NCI-H187 treated with DMSO at 0.1 percent for 48 hours (cell line): ENCODE data around the gene ABCA12.
"Not testable (repeated sequence)": the region's sequence is repeated elsewhere in the genome, so short reads cannot be mapped to it uniquely, and the experiment has no call there.

Source experiments
- DNase-seq: peaks from one replicate; lab custom pipeline; 2025; lab: John Stamatoyannopoulos, UW

Gene ABCA12, protein sequence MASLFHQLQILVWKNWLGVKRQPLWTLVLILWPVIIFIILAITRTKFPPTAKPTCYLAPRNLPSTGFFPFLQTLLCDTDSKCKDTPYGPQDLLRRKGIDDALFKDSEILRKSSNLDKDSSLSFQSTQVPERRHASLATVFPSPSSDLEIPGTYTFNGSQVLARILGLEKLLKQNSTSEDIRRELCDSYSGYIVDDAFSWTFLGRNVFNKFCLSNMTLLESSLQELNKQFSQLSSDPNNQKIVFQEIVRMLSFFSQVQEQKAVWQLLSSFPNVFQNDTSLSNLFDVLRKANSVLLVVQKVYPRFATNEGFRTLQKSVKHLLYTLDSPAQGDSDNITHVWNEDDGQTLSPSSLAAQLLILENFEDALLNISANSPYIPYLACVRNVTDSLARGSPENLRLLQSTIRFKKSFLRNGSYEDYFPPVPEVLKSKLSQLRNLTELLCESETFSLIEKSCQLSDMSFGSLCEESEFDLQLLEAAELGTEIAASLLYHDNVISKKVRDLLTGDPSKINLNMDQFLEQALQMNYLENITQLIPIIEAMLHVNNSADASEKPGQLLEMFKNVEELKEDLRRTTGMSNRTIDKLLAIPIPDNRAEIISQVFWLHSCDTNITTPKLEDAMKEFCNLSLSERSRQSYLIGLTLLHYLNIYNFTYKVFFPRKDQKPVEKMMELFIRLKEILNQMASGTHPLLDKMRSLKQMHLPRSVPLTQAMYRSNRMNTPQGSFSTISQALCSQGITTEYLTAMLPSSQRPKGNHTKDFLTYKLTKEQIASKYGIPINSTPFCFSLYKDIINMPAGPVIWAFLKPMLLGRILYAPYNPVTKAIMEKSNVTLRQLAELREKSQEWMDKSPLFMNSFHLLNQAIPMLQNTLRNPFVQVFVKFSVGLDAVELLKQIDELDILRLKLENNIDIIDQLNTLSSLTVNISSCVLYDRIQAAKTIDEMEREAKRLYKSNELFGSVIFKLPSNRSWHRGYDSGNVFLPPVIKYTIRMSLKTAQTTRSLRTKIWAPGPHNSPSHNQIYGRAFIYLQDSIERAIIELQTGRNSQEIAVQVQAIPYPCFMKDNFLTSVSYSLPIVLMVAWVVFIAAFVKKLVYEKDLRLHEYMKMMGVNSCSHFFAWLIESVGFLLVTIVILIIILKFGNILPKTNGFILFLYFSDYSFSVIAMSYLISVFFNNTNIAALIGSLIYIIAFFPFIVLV (N-terminal part only)

DNA sequence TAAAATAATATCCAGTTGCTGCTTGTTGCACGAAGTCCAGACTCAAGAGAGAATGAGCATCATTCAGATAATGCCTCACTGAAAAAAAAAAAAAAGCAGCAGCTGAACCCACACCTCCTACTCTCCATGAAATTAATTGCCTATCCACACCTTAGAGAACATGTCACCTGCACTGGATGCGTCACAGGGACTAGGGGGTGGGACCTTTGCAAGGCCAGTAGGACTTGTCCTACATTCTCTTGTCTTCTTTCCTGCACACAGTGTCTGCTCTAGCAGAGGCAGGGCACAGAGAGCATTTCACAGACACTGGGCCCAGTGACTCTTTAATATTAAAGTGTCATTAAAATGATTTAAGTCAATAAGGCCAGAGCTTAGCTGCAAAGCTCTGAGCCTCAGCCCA, at the start of gene ABCA12:
ABCA12 (minus strand) TSS at position 148 of the 400 bp plus-strand sequence. CDS start 418 bp downstream, outside the sequence.
- no peak for DNase-seq

DNA sequence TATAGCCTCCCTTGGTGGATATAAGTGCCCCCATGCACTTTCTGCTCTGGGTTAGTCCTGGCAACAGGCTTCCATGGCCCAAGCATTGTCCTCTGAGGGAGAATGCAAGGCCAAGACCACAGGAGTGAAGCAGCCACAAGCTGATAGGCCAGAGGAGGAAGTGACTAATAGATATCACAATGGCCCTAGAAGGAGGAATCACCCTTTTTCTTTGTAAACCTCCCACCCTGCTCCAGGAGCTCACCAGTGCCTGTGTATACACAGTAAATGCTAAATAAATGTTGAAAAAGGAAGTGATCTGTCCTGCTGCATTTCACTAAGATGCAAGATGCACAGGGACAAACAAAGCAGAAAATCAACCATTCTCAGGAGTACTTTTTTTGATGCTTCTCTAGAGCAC, 49.7 kb upstream of the ABCA12 start:
- no peak for DNase-seq

DNA sequence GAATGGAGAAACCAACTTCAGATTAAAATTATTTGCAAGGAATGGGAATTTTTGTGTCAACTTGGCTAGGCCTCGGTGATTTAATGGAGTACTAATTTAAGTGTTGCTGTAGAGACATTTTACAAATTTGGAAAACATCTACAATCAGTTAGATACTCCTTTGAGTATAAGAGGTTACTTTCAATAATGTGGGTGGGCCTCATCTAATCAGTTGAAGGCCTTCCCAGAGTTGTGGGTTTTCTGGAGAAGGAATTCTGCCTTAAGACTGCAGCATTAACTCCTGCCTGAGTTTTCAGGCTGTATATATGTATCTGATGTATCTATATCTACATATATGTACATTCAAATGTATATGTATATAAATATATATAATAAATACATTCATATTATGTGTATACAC, 47.6 kb upstream of the ABCA12 start:
- DNase-seq, result no peak

DNA sequence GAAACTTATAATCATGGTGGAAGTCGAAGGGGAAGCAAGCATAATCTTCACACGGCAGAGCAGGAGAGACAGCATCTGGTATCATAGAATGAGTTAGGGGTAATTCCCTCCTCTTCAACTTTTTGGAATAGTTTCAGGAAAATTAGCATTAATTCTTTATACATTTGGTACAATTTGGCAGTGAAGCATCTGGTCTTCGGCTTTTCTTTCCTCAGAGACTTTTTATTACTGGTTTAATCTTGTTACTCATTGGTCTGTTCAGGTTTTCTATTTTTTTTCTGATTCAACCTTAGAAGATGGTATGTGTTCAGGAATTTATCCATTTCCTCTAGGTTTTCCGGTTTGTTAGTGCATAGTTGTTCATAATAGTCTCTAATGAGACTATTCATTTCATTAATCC, 39.7 kb upstream of the ABCA12 start:
- DNase-seq, result no peak

DNA sequence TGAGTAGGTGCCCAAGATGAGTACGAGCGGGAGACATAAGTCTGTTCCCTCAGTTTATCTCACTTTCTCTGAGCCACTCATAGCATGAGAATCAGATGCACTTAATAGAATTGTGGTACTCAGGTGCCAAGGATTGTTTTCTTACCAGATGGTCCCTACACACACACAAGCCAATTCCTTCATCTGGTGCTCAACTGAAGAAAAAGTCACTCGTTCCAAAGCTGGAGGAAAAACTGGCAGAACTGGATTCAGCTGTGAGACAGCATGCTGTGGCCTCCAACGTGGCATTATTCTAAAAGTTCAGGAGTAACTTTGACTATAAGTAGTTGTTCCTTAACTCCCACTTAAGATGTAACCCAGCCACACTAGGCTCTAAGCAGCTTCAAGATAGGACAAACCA, 33.4 kb upstream of the ABCA12 start:
- no peak for DNase-seq

DNA sequence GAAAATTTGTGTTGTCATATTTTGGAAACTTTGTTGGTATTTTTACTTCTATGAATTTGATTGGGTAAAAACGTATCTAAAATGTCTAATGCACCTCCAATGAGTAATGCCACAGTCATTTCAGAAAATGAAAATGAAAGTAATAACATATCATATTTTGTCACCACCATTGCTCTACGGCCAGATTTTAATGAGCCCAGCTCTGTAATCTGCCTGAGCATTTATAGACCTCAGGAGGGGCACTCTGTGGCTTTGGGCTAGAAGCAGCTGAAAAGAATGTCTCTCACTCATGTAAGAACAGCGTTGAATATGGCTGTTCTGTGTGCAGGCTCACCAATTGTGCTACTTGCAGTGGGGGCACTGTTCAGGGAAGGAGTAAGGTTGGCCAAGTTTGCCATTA, 32.7 kb upstream of the ABCA12 start:
- DNase-seq, result no peak

DNA sequence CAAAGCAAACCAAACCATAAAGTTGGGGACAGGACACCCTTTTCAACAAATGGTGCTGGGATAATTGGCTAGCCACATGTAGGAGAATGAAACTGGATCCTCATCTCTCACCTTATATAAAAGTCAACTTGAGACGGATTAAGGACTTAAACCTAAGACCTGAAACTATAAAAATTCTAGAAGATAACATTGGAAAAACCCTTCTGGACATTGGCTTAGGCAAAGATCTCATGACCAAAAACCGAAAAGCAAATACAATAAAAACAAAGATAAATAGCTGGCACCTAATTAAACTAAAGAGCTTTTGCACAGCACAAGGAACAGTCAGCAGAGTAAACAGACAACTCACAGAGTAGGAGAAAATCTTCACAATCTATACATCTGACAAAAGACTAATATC, 28.1 kb upstream of the ABCA12 start:
- DNase-seq, result not testable (repeated sequence)

DNA sequence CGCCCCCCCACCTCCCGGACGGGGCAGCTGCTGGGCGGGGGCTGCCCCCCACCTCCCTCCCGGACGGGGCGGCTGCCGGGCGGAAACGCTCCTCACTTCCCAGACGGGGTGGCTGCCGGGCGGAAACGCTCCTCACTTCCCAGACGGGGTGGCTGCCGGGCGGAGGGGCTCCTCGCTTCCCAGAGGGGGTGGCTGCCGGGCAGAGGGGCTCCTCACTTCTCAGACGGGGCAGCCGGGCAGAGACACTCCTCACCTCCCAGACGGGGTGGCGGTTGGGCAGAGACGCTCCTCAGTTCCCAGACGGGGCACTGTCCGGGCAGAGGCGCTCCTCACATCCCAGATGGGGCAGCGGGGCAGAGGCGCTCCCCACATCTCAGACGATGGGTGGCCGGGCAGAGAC, 24.9 kb upstream of the ABCA12 start:
- DNase-seq, result not testable (repeated sequence)

DNA sequence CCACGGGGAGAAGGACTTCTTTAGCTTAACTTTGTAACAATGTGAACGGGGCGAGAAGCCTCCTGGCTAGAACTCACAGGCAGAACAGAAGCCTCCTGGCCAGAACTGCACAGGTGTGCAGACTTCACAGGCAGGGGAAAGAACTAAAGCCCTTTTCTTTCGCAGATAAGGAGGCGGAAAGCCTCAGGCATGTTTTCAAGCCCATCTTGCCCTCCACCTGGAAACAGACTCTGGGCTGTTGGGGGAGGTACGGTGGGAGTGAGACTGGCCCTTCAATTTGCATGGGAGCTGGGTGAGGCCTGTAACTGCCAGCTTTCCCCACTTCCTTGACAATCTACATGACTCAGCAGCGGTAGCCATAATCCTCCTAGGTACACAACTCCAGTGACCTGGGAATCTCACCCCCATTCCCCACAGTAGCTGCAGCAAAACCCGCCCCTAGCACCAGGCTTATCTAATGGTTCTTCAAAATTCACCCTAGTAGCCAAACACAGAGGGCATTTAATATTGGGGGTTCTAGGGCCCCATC, 22.9 kb upstream of the ABCA12 start:
- DNase-seq, result no peak

DNA sequence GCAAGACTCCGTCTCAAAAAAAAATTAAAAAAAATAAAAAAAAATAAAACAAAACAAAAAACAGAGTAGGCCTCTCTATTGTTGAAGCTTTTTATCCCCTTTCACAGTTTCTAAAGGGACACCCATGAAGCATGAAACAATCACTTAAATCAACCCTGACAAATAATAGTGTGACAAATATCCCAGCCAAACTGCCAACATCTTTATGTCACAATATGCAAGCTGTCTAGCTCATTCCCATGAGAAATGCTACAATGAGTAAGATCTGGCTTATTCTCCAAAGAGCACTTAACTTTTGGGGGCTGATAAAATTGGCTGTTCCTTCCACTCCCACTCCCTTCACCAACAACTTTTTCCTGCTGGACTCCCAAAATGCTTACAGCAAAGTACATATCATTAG, 21.7 kb upstream of the ABCA12 start:
- no peak for DNase-seq

DNA sequence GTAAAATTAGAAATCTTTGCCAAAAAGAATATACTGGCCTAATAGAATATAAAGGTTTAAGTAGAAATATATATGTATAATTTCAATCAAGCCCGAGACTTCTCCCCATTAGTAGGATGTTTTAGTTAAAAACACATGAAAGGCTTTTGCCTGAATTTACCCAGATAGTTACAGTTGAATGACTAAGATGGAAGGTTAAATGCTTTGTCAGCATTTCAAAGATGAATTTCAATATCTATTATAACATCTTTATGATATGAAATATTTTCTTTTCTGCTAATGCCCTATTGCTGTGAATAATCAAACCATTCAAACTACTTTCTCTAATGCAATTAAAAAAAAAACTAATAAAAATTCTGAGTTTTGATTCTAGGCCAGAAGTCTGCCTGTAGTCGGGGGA, 18.0 kb upstream of the ABCA12 start:
- DNase-seq, result no peak

DNA sequence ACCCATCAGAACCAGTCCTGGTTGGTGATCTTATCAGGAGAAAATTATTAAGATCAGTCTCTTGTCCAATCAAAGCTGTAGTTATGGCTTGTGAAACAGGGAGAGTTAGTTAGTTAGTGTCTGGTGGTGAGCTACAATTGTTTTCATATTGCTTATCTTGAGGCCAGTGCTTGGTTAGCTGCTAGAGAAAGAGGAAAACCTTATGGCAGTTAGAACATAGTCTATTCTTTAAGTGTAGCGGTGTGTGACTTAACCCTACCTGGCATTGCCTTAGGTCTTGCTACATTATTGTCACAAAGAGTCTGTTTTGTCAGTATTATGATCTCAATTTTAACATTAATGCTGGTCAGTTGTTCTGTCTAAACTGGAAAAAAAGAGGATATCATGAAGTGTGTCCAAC, 11.5 kb upstream of the ABCA12 start:
- no peak for DNase-seq

DNA sequence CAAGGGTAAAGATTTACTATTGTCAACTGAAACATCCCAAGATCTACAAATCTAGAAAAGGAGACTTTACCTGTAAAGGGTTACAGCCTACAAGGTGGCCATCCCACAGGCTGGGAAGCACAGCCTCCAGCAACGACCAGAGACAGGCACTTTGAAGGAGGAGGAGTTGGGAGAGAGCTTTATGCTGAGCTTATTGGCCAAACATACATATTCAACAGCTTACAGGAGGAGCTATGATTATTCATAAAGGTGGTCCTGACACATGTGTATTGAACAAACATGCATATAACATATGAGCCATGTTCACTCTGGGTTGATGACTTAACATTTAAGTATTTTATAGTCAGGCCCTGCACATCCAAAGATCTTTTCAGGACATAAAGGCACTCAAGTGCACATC, 11.1 kb upstream of the ABCA12 start:
- DNase-seq, result no peak

DNA sequence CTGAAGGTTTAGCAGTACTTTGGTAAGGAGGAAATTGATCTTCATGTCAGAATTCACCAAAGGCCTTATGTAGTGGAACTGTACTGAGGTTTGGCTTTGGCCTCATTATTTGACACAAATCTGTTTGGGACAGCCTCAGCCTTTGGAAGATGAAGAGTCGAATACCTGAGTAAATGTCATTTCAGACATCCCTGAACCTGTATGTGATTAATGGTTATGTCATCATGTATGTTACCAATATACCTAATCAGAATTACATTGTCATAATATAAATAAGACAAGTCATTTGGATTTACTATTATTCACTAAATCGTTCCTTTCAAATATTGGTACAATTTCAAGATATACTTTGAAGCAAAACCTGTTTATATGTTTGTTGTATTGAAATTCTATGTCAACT, 10.6 kb upstream of the ABCA12 start:
- DNase-seq, result no peak

DNA sequence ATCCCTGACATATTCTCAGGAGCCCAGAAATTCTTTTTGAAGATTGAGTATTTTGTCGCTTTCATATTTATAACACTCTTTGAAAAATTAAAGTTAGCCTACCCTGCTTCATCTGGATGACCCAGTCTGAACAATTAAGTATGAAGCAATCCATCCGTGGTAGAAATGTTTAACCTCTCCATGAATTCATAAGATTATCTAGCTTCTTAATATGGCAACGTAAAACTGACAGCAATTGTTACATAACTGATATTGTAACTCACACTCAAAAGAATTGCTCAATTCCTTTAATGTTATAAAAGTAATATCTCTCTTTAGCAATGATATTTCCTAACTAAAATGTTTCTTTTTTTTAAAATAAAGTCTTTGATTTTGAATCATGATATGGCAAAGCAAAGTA, 7.2 kb upstream of the ABCA12 start:
- DNase-seq, result no peak

DNA sequence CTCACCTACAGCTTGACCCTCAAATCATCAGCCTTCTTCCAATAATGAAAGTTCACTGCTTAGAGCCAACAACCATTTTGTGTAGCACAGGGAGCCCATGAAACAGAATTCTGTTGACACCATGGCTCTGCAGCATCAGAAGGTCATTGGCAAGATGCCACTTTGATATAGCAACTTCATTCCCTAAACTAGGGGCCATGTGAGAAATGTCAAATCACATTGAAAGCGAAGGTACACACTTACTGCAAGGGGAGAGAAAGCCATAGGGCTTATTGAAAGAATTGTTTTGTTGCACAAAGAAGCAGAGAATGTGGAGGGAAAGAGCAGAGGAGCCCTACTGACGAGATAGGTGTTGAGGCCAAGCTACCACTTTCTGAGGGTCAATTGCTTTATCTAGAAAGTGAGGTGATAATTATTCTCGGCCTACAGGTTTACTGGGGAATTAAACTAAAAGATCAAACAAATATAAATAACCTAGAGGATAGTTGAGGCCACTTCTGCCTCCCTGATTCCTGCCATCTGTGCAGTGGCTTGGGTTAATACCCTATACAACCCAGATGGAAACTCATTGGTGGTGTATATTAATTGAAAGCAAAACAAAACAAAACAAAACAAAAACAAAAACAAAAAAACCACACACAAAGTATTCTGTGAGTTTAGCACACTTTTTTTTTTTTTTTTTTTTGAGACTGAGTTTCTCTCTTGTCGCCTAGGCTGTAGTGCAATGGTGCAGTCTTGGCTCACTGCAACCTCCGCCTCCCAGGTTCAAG, 5.9 kb upstream of the ABCA12 start:
- no peak for DNase-seq

DNA sequence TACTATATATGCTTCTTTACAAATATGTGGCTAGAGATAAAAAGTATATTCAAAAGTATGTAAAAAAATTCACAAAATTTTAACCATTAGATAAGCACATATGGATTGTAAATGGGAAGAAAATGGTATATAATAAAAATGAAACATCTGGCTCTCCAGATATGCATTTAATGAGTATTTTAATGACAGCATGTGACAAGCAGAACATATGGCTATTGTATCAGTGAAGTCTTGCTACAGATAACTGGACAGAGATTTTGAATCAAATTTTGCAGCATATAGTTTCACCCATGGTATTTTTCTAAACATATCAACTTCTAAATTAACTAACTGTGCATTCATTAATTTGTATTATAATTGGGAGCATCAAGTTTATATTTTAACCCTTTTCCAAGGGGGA, 5.0 kb upstream of the ABCA12 start:
- DNase-seq, result no peak

DNA sequence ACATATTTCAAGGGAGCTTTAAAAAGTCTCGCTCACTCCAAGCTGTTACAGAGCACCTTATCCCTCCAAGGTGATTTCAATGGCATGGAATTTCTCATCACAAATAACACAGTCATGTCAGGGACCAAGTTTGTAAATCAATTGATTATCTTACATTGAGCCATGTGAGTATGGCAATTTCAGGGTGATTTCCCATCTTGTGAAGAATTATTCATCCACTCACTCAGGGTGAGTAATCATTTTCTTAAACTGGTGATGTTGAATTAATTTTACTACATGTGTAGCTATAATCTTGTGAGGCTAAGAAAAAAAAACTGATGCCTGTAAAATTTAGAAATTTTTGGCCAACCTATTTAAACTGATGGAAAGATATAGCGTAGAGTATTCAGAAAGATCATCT, 3.3 kb upstream of the ABCA12 start:
- no peak for DNase-seq

DNA sequence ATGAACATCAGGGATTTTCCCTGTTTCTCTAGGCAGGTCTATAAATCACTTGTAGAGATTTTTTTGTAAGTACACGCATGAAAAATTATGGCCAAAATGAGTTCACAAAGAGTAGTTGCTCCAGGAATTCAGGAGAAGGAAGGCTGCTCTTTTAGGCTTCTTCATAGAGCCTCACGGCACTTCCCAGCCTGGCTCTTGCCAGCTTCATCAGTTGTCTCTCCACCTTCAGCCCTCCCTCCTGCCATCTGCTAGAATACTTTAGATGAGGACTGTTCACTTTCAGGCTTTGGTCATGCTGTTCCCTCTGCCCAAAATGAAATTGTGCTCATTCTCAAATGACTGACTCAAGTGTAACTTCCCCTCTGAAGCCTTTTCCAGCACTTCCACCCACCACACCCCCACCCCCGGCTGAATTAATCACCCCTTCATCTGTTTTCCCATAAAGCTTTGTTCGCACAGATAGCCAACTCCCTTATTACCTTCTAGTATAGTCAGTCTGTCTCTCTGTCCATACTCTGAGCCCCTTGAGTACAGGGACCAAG, 1.8 kb upstream of the ABCA12 start:
- DNase-seq, result no peak

DNA sequence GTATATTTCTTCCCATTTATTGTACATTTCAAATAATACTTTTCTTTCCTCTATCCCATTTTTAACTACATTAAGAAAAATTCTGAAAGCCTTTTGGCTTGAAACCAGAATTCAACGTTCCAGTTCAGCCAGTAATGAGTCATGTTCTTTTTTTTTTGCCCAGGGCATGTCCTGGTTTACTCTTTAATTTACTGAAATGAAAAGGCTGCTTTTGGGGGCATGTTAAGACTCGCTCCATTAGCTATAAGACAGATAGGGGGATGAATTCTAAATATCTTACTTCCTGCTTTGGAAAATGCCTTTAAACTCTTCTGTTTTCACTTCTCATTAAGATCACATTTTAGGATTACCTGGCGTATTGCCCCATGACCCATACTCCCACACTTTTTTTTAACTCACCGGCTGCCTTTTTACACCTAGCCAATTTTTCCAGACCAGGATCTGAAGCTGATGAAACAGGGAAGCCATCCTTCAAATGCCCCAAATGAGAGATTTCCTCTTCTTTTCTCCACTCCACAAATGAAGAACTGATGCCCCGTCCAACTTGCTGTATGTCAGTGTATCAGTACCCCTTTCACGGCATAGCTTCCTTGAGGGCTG, 585 bp downstream of the ABCA12 start:
- no peak for DNase-seq

DNA sequence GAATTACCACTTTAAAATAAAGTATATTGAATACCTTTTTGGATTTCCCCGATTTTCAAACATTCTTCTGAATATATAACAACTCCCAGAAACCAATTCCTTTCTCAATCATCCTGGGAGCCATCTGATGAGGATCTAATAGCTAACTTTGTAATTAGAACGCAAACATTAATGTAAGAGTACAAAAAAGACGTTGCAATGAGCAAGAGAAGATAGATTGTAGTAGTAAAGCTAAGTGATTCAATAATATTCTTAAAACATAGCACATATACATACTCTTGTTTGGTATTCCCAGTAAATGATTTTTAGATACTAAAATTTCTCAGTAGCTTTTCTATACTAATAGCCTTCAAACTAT, 1.1 kb downstream of the ABCA12 start:
- DNase-seq, result no peak
